ENCODE measurements around the gene SMG1. TPM values are rescaled to one million over a fixed set of nuclear protein-coding genes. Genes with fewer than 3 reads are reported as not detected.

SMG1 gene
- total RNA-seq, 1 donor from 2014 or later, result 33.5 TPM

DNA sequence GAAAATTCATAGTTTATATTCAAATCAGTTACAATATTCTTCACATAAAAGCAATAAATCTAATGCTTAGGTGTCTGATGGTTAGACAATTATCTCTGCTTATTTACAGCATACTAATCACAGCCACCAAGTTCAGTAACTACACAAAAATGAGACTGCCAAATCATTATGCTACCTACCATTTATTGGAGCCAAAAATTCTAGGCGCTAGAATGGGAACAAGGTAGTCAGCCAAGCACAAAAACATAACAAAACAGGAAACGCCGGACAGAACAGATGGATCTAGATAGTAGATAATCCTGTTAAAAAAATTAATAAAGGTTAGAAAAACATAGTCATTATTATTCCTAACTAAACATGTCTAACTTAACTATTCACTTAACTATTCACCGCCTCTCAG, 128.5 kb downstream of the SMG1 start:
- no peak for DNase-seq (ENCODE audit: low read depth)
- no peak overlapping the region for H3K4me3 ChIP-seq (ENCODE audit: low read depth, low read length)
- TF ChIP-seq, protein P1, sequence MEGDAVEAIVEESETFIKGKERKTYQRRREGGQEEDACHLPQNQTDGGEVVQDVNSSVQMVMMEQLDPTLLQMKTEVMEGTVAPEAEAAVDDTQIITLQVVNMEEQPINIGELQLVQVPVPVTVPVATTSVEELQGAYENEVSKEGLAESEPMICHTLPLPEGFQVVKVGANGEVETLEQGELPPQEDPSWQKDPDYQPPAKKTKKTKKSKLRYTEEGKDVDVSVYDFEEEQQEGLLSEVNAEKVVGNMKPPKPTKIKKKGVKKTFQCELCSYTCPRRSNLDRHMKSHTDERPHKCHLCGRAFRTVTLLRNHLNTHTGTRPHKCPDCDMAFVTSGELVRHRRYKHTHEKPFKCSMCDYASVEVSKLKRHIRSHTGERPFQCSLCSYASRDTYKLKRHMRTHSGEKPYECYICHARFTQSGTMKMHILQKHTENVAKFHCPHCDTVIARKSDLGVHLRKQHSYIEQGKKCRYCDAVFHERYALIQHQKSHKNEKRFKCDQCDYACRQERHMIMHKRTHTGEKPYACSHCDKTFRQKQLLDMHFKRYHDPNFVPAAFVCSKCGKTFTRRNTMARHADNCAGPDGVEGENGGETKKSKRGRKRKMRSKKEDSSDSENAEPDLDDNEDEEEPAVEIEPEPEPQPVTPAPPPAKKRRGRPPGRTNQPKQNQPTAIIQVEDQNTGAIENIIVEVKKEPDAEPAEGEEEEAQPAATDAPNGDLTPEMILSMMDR (conservative IDR thresholded peaks at IDR 0.05; ENCODE audit: low read depth, low read length), result no peak

DNA sequence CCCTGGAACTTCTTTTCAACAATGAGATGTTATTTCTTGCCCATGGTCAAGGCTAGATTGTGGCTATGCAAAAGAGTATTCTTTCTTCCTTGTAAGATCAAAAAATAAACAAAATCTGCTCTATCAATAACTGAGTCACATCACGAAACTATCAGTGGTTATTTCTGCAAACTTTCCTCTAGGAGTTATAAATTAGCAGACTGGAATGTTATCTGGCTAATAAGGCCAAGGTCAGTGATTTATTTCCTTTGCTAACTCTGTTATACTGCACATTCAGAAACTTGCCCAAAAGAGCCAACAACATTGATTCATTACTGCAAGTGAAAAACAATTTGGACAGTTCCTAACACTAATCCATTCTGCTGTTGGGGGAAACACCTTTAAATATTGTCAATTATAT, 129.8 kb downstream of the SMG1 start:
- no peak for DNase-seq (ENCODE audit: low read depth)
- TF ChIP-seq, protein P1 (conservative IDR thresholded peaks at IDR 0.05; ENCODE audit: low read depth, low read length), result no peak
- no peak overlapping the region for H3K4me3 ChIP-seq (ENCODE audit: low read depth, low read length)

DNA sequence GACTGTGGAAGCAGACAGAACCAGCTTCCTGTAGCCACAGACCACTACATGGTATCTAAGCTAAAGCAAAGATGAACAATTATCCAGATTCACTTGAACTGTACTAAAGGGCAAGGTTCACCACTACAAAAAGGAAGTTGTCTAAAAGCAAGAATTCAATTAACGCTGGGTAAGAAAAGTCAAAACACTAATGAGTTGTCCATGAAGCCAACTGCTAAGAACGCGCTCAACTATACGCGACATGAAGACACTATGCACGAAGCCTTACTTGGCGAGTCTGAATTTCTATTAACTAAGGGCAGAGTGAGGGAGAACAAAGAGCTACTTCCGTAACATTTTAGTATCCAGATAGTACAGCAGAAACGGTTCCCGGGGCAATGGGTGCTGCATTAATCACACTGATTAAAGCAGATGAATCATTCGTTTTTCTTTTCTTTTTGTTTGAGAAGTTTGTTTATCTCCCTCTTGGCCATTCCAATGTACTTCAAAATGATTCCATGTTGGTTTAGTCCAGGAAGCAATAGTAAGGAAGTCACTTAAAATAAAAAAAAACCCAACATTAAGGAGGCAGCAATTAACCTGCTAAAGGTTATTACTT, 133.3 kb downstream of the SMG1 start:
- no peak overlapping the region for H3K4me3 ChIP-seq (ENCODE audit: low read depth, low read length)
- TF ChIP-seq, protein P1 (conservative IDR thresholded peaks at IDR 0.05; ENCODE audit: low read depth, low read length), result no peak
- no peak for DNase-seq (ENCODE audit: low read depth)

DNA sequence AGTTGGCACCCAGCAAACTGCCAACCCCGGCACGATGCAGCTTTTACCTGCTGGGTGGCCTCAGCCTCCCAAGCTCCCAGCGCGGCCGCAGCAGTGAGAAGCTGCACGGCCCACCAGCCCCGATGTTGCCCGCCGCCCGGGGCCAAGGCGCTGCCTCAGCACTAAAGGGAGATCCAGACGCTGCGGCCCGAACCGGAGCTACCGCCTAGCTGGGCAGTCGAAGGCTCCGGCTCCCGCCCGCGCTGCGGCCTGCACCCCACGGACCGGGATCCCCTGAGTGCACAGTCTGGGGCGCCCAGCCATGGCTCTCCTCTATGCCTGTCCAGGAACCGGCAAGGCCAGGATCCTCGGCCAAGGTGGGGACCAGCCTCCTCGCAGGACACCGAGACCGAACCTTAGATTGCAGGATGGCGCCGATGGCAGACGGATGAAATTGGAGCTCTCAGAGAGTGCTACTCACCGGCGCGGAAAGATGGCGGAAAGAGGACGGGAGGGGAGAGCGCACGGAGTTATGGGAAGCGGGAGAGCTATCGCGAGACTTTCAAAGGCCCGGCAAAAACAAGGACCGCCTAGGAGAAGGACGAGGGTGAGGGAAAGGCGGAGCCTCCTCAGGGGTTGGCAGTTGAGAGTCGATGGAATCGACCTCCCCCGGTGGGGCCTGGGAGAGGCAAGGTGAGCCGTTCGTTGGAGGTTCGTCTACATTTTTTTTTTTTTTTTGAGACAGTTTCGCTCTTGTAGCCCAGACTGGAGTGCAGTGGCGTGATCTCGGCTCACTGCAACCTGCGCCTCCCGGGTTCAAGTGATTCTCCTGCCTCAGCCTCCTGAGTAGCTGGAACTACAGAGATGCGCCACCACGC, 136.1 kb downstream of the SMG1 start, which contains the start of gene RPS15A:
RPS15A (minus strand) TSS at position 485 of the 857 bp plus-strand sequence. CDS start 1,221 bp downstream, outside the sequence.
- DNase-seq (ENCODE audit: low read depth), result peak; percentile 82
- H3K4me3 ChIP-seq (ENCODE audit: low read depth, low read length), result peak within 1 kb of the TSS; percentile 100
- TF ChIP-seq, protein P1 (conservative IDR thresholded peaks at IDR 0.05; ENCODE audit: low read depth, low read length), result no peak

DNA sequence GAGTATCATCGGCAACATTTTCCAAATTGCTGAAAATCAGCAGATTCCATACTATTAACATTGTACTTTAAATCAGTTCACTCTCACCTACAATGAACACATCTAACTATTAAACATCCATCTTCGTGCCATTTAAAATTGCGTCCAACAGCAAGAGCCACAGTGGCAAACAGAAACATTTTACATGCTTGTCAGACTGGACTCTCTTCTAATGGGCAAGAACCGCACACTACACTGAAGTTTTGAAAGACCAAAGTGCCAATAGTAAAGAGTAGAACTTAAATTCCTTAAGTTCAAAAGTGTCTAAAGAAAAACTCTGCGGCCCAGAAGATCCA, 136.7 kb downstream of the SMG1 start:
- H3K4me3 ChIP-seq (ENCODE audit: low read depth, low read length), result peak overlapping the region; percentile 100
- TF ChIP-seq, protein P1 (conservative IDR thresholded peaks at IDR 0.05; ENCODE audit: low read depth, low read length), result no peak
- DNase-seq (ENCODE audit: low read depth), result no peak

DNA sequence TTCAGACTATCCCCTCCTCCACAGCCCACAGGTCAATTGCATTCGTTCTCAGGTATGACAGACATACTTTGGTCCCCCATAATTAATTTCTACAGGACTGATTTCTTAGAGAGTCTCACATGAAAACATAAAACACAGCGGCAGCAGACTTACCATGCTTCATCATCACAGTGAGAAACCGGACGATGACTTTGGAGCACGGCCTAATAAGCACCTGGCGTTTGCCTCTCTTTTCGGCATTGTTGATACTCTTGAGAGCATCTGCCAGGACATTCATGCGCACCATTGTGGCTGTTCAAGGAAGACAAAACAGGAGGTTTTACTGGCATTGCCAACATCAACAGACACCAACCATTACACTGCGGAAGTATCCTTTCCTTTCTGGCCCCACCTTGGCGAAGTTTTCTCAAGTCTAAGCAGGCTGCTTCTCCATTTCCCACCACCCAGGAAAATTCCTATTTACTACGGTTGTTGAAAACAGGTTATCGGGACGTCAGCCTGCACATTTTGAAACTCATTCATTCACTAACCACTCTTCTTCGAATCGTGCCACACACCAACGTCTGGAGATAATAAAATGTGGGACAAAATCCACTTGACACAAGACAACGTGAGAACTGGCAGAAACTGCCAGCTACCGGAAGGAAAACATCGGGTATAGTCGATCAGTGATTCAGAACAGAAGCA, 137.2 kb downstream of the SMG1 start:
- peak overlapping the region; percentile 100 for H3K4me3 ChIP-seq (ENCODE audit: low read depth, low read length)

More for the DNA sequence above, 137.2 kb downstream of the SMG1 start:
- DNase-seq (ENCODE audit: low read depth), result no peak
- TF ChIP-seq, protein P1 (conservative IDR thresholded peaks at IDR 0.05; ENCODE audit: low read depth, low read length), result no peak
